ENCODE data around the gene SMCO2.

Gene SMCO2

DNA sequence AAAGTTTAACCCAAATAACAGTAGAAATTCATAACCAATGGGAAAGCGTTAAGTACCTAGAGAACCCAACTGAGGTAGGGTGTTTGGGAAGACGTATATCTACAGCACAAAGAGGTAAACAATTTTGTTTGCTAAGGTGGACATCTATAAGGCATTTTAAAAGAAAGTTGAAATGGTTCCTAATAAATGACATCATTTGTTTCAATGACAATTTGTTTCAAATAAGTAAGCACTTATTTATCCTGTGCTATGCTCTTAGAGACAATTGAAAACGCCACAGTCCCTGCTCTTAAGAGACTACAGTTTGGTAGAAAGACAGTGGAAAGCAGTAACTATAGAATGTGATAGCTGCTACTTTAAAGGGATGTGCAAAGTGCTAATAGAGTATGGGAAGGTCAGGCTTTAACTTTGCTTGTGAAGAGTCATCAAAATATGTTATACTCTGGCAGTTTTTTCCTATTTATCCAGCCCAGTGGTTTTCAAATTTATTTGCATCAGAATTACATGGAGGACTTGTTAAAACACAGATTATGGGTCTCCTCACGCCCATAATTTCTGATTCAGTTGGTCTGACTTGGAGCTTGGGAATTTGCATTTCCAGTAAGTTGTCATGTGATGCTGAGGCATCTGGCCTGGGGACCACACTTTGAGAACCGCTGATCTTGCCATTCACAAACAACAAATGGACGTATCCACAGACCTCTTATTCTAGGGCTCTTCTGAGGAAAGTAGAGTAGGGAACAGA is 19.6 kb upstream of the SMCO2 start:
- Histone ChIP-seq H3K4ac (ENCODE audit: low read depth in 1 of 2, low read length in 2 of 2) (no peak overlapping the region), H2BK120ac (ENCODE audit: low read depth, low read length) (no peak overlapping the region), H3K36me3 (ENCODE audit: control insufficient read depth in 1 of 2, insufficient read depth in 2 of 2, low read depth in 1 of 2, low read length in 2 of 2) (no peaks in the 10 kb centered on the region), H3K18ac (ENCODE audit: low read depth in 1 of 2, low read length in 2 of 2) (no peak overlapping the region), H3K9ac (ENCODE audit: low read length) (no peak overlapping the region), H2AK5ac (ENCODE audit: low read length, severe bottlenecking) (no peak overlapping the region), H3K27ac (ENCODE audit: low read length, poor library complexity, severe bottlenecking) (no peak overlapping the region), H3K4me3 (ENCODE audit: insufficient read depth in 1 of 2, low read depth in 1 of 2, low read length in 2 of 2) (no peak overlapping the region), H2BK12ac (ENCODE audit: low read length in 2 of 2) (no peak overlapping the region), H3K27me3 (ENCODE audit: control insufficient read depth in 1 of 2, insufficient read depth in 1 of 2, low read length in 2 of 2) (no peaks in the 10 kb centered on the region), H4K91ac (ENCODE audit: low read length) (no peak overlapping the region), H3K14ac (ENCODE audit: low read length in 2 of 2) (no peak overlapping the region), H3K4me1 (ENCODE audit: control insufficient read depth, insufficient read depth, low read depth, low read length) (no peaks in the 10 kb centered on the region), H3K79me1 (replicated peaks; ENCODE audit: low read length, poor library complexity, severe bottlenecking) (no peaks in the 10 kb centered on the region), H3K9me3 (ENCODE audit: control insufficient read depth, low read length) (no peaks in the 10 kb centered on the region), H3K23ac (ENCODE audit: low read length in 2 of 2) (no peak overlapping the region), H2BK15ac (ENCODE audit: low read depth, poor library complexity, severe bottlenecking) (no peak overlapping the region), H3K4me2 (ENCODE audit: low read length, poor library complexity, severe bottlenecking) (no peak overlapping the region), H2BK5ac (ENCODE audit: low read depth, low read length, poor library complexity, severe bottlenecking) (no peak overlapping the region), H4K8ac (ENCODE audit: low read length) (no peak overlapping the region), H2AFZ (ENCODE audit: low read depth, low read length) (no peak overlapping the region)
- 98% methylated on average over 6 of the region's 6 CpGs for WGBS
- no peak for DNase-seq

DNA sequence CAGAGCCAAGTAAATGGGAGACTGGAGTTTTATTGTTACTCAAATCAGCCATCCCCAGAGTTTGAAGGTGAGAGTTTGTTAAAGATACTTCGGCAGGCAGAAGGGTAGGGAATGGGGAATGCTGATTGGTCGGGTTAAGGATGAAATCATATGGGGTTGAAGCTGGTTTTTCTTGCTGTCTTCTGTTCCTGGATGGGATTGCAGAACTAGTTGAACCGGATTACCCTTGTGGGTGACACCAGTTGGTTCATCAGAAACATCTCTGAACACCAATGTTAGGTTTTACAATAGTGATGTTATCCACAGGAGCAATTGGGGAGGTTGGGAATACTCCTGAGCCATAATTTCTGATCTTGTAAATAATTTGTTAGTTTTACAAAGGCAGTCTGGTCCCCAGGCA is 18.7 kb upstream of the SMCO2 start:
- Histone ChIP-seq H3K4ac (ENCODE audit: low read depth in 1 of 2, low read length in 2 of 2) (no peak overlapping the region), H3K4me3 (ENCODE audit: insufficient read depth in 1 of 2, low read depth in 1 of 2, low read length in 2 of 2) (no peak overlapping the region), H3K9ac (ENCODE audit: low read length) (no peak overlapping the region), H3K79me1 (replicated peaks; ENCODE audit: low read length, poor library complexity, severe bottlenecking) (no peaks in the 10 kb centered on the region), H3K4me2 (ENCODE audit: low read length, poor library complexity, severe bottlenecking) (no peak overlapping the region), H3K36me3 (ENCODE audit: control insufficient read depth in 1 of 2, insufficient read depth in 2 of 2, low read depth in 1 of 2, low read length in 2 of 2) (no peaks in the 10 kb centered on the region), H4K8ac (ENCODE audit: low read length) (no peak overlapping the region), H4K91ac (ENCODE audit: low read length) (no peak overlapping the region), H3K23ac (ENCODE audit: low read length in 2 of 2) (no peak overlapping the region), H3K27me3 (ENCODE audit: control insufficient read depth in 1 of 2, insufficient read depth in 1 of 2, low read length in 2 of 2) (no peaks in the 10 kb centered on the region), H2BK12ac (ENCODE audit: low read length in 2 of 2) (no peak overlapping the region), H2BK120ac (ENCODE audit: low read depth, low read length) (no peak overlapping the region), H2AK5ac (ENCODE audit: low read length, severe bottlenecking) (no peak overlapping the region), H3K18ac (ENCODE audit: low read depth in 1 of 2, low read length in 2 of 2) (no peak overlapping the region), H3K14ac (ENCODE audit: low read length in 2 of 2) (no peak overlapping the region), H2BK5ac (ENCODE audit: low read depth, low read length, poor library complexity, severe bottlenecking) (no peak overlapping the region), H3K27ac (ENCODE audit: low read length, poor library complexity, severe bottlenecking) (no peak overlapping the region), H2AFZ (ENCODE audit: low read depth, low read length) (no peak overlapping the region), H3K4me1 (ENCODE audit: control insufficient read depth, insufficient read depth, low read depth, low read length) (no peaks in the 10 kb centered on the region), H2BK15ac (ENCODE audit: low read depth, poor library complexity, severe bottlenecking) (no peak overlapping the region), H3K9me3 (ENCODE audit: control insufficient read depth, low read length) (no peaks in the 10 kb centered on the region)
- 100% methylated on average over 3 of the region's 3 CpGs for WGBS
- no peak for DNase-seq

DNA sequence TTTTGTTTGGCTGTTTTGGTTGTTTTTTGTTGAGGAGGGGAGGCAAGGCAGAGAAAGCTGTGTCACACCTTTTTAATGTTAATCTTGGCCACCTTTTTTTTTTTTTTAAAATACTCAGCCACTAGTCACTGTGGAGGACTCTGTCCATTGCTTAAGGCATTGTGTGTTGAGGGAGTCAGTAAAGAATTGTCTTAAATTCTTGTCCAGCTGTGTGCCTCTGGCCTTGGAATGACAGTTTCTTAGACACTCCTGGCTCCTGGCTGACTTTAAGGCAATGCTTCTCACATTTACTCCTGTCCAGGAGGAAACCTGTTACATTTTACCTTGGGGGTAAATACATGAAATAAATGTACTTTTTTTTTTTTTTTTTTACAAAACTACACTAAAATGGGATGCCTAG is 18.1 kb upstream of the SMCO2 start:
- H2BK15ac ChIP-seq (ENCODE audit: low read depth, poor library complexity, severe bottlenecking): no peak overlapping the region
- no peak overlapping the region for H3K4me2 ChIP-seq (ENCODE audit: low read length, poor library complexity, severe bottlenecking)
- H3K4ac ChIP-seq (ENCODE audit: low read depth in 1 of 2, low read length in 2 of 2): no peak overlapping the region
- H3K9ac ChIP-seq (ENCODE audit: low read length): no peak overlapping the region
- no peaks in the 10 kb centered on the region for H3K79me1 ChIP-seq (replicated peaks; ENCODE audit: low read length, poor library complexity, severe bottlenecking)
- H3K9me3 ChIP-seq (ENCODE audit: control insufficient read depth, low read length): no peaks in the 10 kb centered on the region
- H3K27ac ChIP-seq (ENCODE audit: low read length, poor library complexity, severe bottlenecking): no peak overlapping the region
- H2BK5ac ChIP-seq (ENCODE audit: low read depth, low read length, poor library complexity, severe bottlenecking): no peak overlapping the region
- no peak overlapping the region for H3K23ac ChIP-seq (ENCODE audit: low read length in 2 of 2)
- H3K27me3 ChIP-seq (ENCODE audit: control insufficient read depth in 1 of 2, insufficient read depth in 1 of 2, low read length in 2 of 2): no peaks in the 10 kb centered on the region
- no peak overlapping the region for H4K8ac ChIP-seq (ENCODE audit: low read length)
- no peak overlapping the region for H2AK5ac ChIP-seq (ENCODE audit: low read length, severe bottlenecking)
- H2BK120ac ChIP-seq (ENCODE audit: low read depth, low read length): no peak overlapping the region
- no peak overlapping the region for H4K91ac ChIP-seq (ENCODE audit: low read length)
- H2BK12ac ChIP-seq (ENCODE audit: low read length in 2 of 2): no peak overlapping the region
- H3K18ac ChIP-seq (ENCODE audit: low read depth in 1 of 2, low read length in 2 of 2): no peak overlapping the region
- H3K36me3 ChIP-seq (ENCODE audit: control insufficient read depth in 1 of 2, insufficient read depth in 2 of 2, low read depth in 1 of 2, low read length in 2 of 2): no peaks in the 10 kb centered on the region
- H3K4me1 ChIP-seq (ENCODE audit: control insufficient read depth, insufficient read depth, low read depth, low read length): no peaks in the 10 kb centered on the region
- no peak overlapping the region for H3K4me3 ChIP-seq (ENCODE audit: insufficient read depth in 1 of 2, low read depth in 1 of 2, low read length in 2 of 2)
- DNase-seq: no peak
- no peak overlapping the region for H3K14ac ChIP-seq (ENCODE audit: low read length in 2 of 2)
- H2AFZ ChIP-seq (ENCODE audit: low read depth, low read length): no peak overlapping the region

DNA sequence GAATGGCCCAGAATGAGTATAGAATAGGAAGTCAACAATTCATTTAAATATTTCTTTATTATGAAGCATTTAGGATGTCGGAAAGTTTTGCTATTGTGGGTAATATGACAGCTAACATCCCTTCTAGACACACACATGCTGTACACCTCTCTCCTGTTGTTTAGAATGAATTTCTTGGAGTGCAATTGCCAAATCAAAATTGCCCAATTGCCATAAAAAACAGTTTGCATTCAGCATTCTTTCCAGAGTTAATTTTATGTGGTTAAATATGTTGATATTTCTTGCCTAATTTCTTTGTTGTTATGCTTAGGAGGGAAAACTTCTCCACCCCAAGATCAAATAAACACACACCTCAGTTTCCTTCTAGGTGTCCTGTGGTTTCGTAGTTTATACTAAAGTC is 16.9 kb upstream of the SMCO2 start:
- no peak overlapping the region for H2BK15ac ChIP-seq (ENCODE audit: low read depth, poor library complexity, severe bottlenecking)
- no CpG with 5 or more reads among the region's 2 CpGs for WGBS
- no peak overlapping the region for H3K4me2 ChIP-seq (ENCODE audit: low read length, poor library complexity, severe bottlenecking)

More for the DNA sequence above, 16.9 kb upstream of the SMCO2 start:
- Histone ChIP-seq H2BK5ac (ENCODE audit: low read depth, low read length, poor library complexity, severe bottlenecking) (no peak overlapping the region), H3K9me3 (ENCODE audit: control insufficient read depth, low read length) (no peaks in the 10 kb centered on the region), H3K9ac (ENCODE audit: low read length) (no peak overlapping the region), H4K91ac (ENCODE audit: low read length) (no peak overlapping the region), H3K36me3 (ENCODE audit: control insufficient read depth in 1 of 2, insufficient read depth in 2 of 2, low read depth in 1 of 2, low read length in 2 of 2) (no peaks in the 10 kb centered on the region), H4K8ac (ENCODE audit: low read length) (no peak overlapping the region), H2BK120ac (ENCODE audit: low read depth, low read length) (no peak overlapping the region), H3K4ac (ENCODE audit: low read depth in 1 of 2, low read length in 2 of 2) (no peak overlapping the region), H3K27me3 (ENCODE audit: control insufficient read depth in 1 of 2, insufficient read depth in 1 of 2, low read length in 2 of 2) (no peaks in the 10 kb centered on the region), H3K14ac (ENCODE audit: low read length in 2 of 2) (no peak overlapping the region), H2AFZ (ENCODE audit: low read depth, low read length) (no peak overlapping the region), H3K79me1 (replicated peaks; ENCODE audit: low read length, poor library complexity, severe bottlenecking) (no peaks in the 10 kb centered on the region), H3K4me1 (ENCODE audit: control insufficient read depth, insufficient read depth, low read depth, low read length) (no peaks in the 10 kb centered on the region), H2AK5ac (ENCODE audit: low read length, severe bottlenecking) (no peak overlapping the region), H3K23ac (ENCODE audit: low read length in 2 of 2) (no peak overlapping the region), H3K18ac (ENCODE audit: low read depth in 1 of 2, low read length in 2 of 2) (no peak overlapping the region), H3K4me3 (ENCODE audit: insufficient read depth in 1 of 2, low read depth in 1 of 2, low read length in 2 of 2) (no peak overlapping the region), H2BK12ac (ENCODE audit: low read length in 2 of 2) (no peak overlapping the region), H3K27ac (ENCODE audit: low read length, poor library complexity, severe bottlenecking) (no peak overlapping the region)
- no peak for DNase-seq

All from mesenchymal stem cell (in vitro differentiated cells and primary cell).